Stimulated activated CD8-positive, alpha-beta memory T cell treated with anti-CD3 and anti-CD28 coated beads, Interleukin-7, amount 100 ng/mL, for 4 hours (primary cell): ENCODE measurements around the gene STOML2.
A peak's percentile ranks its signal among the peaks of the same experiment; 100 is the strongest.
"Not testable (repeated sequence)": the region's sequence is repeated elsewhere in the genome, so short reads cannot be mapped to it uniquely, and the experiment has no call there.

ENCODE experiments used
- DNase-seq, 2 donors: peaks; one replicate each; pipeline ENCODE4 v3.0.0-alpha.2; 2020; ENCODE audit warnings: low read depth in 2 of 2

The STOML2 gene

GRCh38 chr9:35102769-35103659 lies at the start of gene STOML2:
STOML2 (minus strand) TSS chr9:35103131; CDS start chr9:35103094, 37 bp downstream.
- DNase-seq = peak; percentile 86 to 91

GRCh38 chr9:35147941-35148563 lies 45.1 kb upstream of the STOML2 start:
- DNase-seq = not testable (repeated sequence)

- DNase-seq = no peak
Observed at GRCh38 chr9:35142037-35142436, 39.1 kb upstream of the STOML2 start.

- no peak for DNase-seq
Observed at GRCh38 chr9:35140093-35140492, 37.2 kb upstream of the STOML2 start.

GRCh38 chr9:35136866-35137265 lies 33.9 kb upstream of the STOML2 start:
- no peak for DNase-seq

- DNase-seq = no peak
Observed at GRCh38 chr9:35135988-35136387, 33.1 kb upstream of the STOML2 start.

- no peak for DNase-seq
Observed at GRCh38 chr9:35134920-35135319, 32.0 kb upstream of the STOML2 start.

- DNase-seq = peak; percentile 76 to 82
Observed at GRCh38 chr9:35116898-35117551, 14.1 kb upstream of the STOML2 start.

- no peak for DNase-seq
Observed at GRCh38 chr9:35116539-35116897, 13.6 kb upstream of the STOML2 start.

- DNase-seq = peak; percentile 85 to 90
Observed at GRCh38 chr9:35115680-35116538, 13.0 kb upstream of the STOML2 start, which contains the start of gene ATOSB. ATOSB (minus strand) TSS chr9:35115862; CDS start chr9:35108274, 7,588 bp downstream.

GRCh38 chr9:35114840-35115628 lies 12.1 kb upstream of the STOML2 start:
- DNase-seq = peak in 1 of 2 donors; percentile 19

GRCh38 chr9:35114113-35114839 lies 11.3 kb upstream of the STOML2 start:
- DNase-seq = peak; percentile 44 to 56

GRCh38 chr9:35112257-35113020 lies 9.5 kb upstream of the STOML2 start:
- DNase-seq = no peak

GRCh38 chr9:35111001-35111933 lies 8.3 kb upstream of the STOML2 start:
- peak; percentile 93 to 94 for DNase-seq

- DNase-seq = no peak
Observed at GRCh38 chr9:35110327-35110761, 7.4 kb upstream of the STOML2 start.

- DNase-seq = no peak
Observed at GRCh38 chr9:35108946-35109575, 6.1 kb upstream of the STOML2 start.

GRCh38 chr9:35108461-35108860 lies 5.5 kb upstream of the STOML2 start:
- no peak for DNase-seq
